HG03558 (cell line): ENCODE results near the gene INO80E.
"Not testable (repeated sequence)": the region's sequence is repeated elsewhere in the genome, so short reads cannot be mapped to it uniquely, and the experiment has no call there.

Source experiments
- ATAC-seq: cut with Tn5 transposase; IDR thresholded peaks from one replicate; pipeline ENCODE4 v1.9.1; 2021; ENCODE audit warnings: moderate number of reproducible peaks; ENCODE audit not compliant: unreplicated experiment; ENCODE audit errors: extremely low read depth

INO80E gene

GRCh38 chr16:30007378-30007895 lies 11.4 kb downstream of the INO80E start:
- ATAC-seq: no peak

- ATAC-seq: no peak
Observed at GRCh38 chr16:30009085-30009862, 13.2 kb downstream of the INO80E start.

GRCh38 chr16:30009990-30010843 lies 14.2 kb downstream of the INO80E start:
- ATAC-seq: no peak

- no peak for ATAC-seq
Observed at GRCh38 chr16:30010844-30011713, 15.0 kb downstream of the INO80E start, which contains the start of gene DOC2A. TSS of gene DOC2A (minus strand) at chr16:30011027. CDS start at chr16:30010222, 805 bp downstream.

- ATAC-seq: no peak
Observed at GRCh38 chr16:30011714-30012504, 15.9 kb downstream of the INO80E start.

- ATAC-seq: not testable (repeated sequence)
Observed at GRCh38 chr16:30012598-30012997, 16.6 kb downstream of the INO80E start.

- ATAC-seq: not testable (repeated sequence)
Observed at GRCh38 chr16:30015450-30015849, 19.4 kb downstream of the INO80E start.

- ATAC-seq: no peak
Observed at GRCh38 chr16:30016555-30017276, 20.7 kb downstream of the INO80E start.

GRCh38 chr16:30017277-30017656 lies 21.2 kb downstream of the INO80E start:
- no peak for ATAC-seq

- not testable (repeated sequence) for ATAC-seq
Observed at GRCh38 chr16:30017937-30018336, 21.9 kb downstream of the INO80E start.

GRCh38 chr16:30018731-30019158 lies 22.7 kb downstream of the INO80E start:
- ATAC-seq: no peak

- no peak for ATAC-seq
Observed at GRCh38 chr16:30022887-30023286, 26.8 kb downstream of the INO80E start, which contains the start of gene C16orf92. TSS of gene C16orf92 (plus strand) at chr16:30023198. CDS start at chr16:30023341, 143 bp downstream.

GRCh38 chr16:30023586-30023985 lies 27.5 kb downstream of the INO80E start:
- no peak for ATAC-seq

GRCh38 chr16:30024451-30024850 lies 28.4 kb downstream of the INO80E start:
- no peak for ATAC-seq

- no peak for ATAC-seq
Observed at GRCh38 chr16:30025156-30025555, 29.1 kb downstream of the INO80E start.

GRCh38 chr16:30025574-30025973 lies 29.5 kb downstream of the INO80E start:
- no peak for ATAC-seq

- no peak for ATAC-seq
Observed at GRCh38 chr16:30026449-30026848, 30.4 kb downstream of the INO80E start.

GRCh38 chr16:30027588-30028437 lies 31.8 kb downstream of the INO80E start:
- ATAC-seq: no peak
